K562 (cell line): ENCODE results near the gene HMGN1. TPM values are rescaled to one million over a fixed set of nuclear protein-coding genes. Genes with fewer than 3 reads are reported as not detected.

ENCODE experiments used
- ARNT ChIP-seq, 2 experiments: fragments of 450-650 bp; IDR thresholded peaks; 2 replicates each; pipeline ENCODE4 v1.6.1; 2016; ENCODE audit warnings: mild to moderate bottlenecking in 1 of 2
- BHLHE40 ChIP-seq: IDR thresholded peaks from 2 replicates; pipeline ENCODE4 v1.6.1; 2011; ENCODE audit warnings: low read length, improper control_type of control experiment
- CHCHD3 ChIP-seq: fragments of 250-450 bp; sonication (Bioruptor Pico); IDR thresholded peaks from 2 replicates; pipeline ENCODE4 v2.1.2; 2022; ENCODE audit warnings: mild to moderate bottlenecking
- HINFP ChIP-seq: fragments of 450-650 bp; conservative IDR thresholded peaks from 2 replicates; pipeline ENCODE4 v1.6.1; 2016; ENCODE audit warnings: missing genetic modification characterization, low read depth, mild to moderate bottlenecking, control low read depth, missing compliant biosample characterization
- MBD2 ChIP-seq: sonication (generic); IDR thresholded peaks from 2 replicates; pipeline ENCODE4 v1.6.1; 2016; ENCODE audit warnings: low read depth, borderline replicate concordance
- MCM5 ChIP-seq: fragments of 450-650 bp; IDR thresholded peaks from 2 replicates; pipeline ENCODE4 v1.6.1; 2016; ENCODE audit warnings: low read depth
- MXD1 ChIP-seq: fragments of 250-450 bp; sonication (Bioruptor Pico); IDR thresholded peaks from 2 replicates; pipeline ENCODE4 v1.8.0; 2021; ENCODE audit warnings: borderline replicate concordance, mild to moderate bottlenecking, moderate library complexity; ENCODE audit not compliant: poor library complexity, severe bottlenecking
- NFYB ChIP-seq: IDR thresholded peaks from 2 replicates; pipeline ENCODE4 v1.6.1; 2011; ENCODE audit warnings: mild to moderate bottlenecking, moderate library complexity; ENCODE audit not compliant: insufficient read length; ENCODE audit errors: extremely low read depth
- NR2C2 ChIP-seq, 2 experiments: fragments of 200-800 bp in 1 of 2; sonication (Bioruptor generic) in 1 of 2; sonication (generic) in 1 of 2; formaldehyde crosslinking in 1 of 2; IDR thresholded peaks; 2 replicates each; pipeline versions ENCODE4 v1.6.1 to v1.8.0; 2016 to 2022; ENCODE audit warnings: mild to moderate bottlenecking in 1 of 2, missing compliant biosample characterization in 1 of 2, missing genetic modification characterization in 1 of 2, missing genetic modification reagents in 1 of 2
- RUNX1 ChIP-seq: sonication (generic); IDR thresholded peaks from 2 replicates; pipeline ENCODE4 v1.6.1; 2016; ENCODE audit warnings: antibody characterized with exemption, low read depth
- STAT5A ChIP-seq: IDR thresholded peaks from 2 replicates; pipeline ENCODE4 v1.6.1; 2012; ENCODE audit warnings: low read length, inconsistent platforms, borderline replicate concordance
- TFAP4 ChIP-seq: sonication (generic); formaldehyde crosslinking; IDR thresholded peaks from 2 replicates; pipeline ENCODE4 v1.8.0; 2022; ENCODE audit warnings: missing genetic modification reagents, mild to moderate bottlenecking, moderate library complexity, borderline replicate concordance
- ZNF124 ChIP-seq: sonication (generic); formaldehyde crosslinking; IDR thresholded peaks from 2 replicates; pipeline ENCODE4 v1.8.1; 2022; ENCODE audit warnings: missing genetic modification reagents
- ZNF77 ChIP-seq: fragments of 250-450 bp; sonication (Bioruptor Pico); IDR thresholded peaks from 2 replicates; pipeline ENCODE4 v1.5.0; 2020
- polyA plus RNA-seq, 8 experiments: library from polyadenylated mRNA; depleted of rRNA in 4 of 8; stranded (reverse) in 5 of 8; unstranded in 3 of 8; fragments of >200 nt; fragmentation: Nextera tagmentation in 2 of 8; fragmentation: Illumina TruSeq in 1 of 8; extraction: Ambion mirVana in 2 of 8; extraction: Trizol in 1 of 8; gene quantifications; 2 replicates each; pipeline versions ENCODE4 v1.2.1 to v1.2.3, GENCODE V29; 2011 to 2014; ENCODE audit warnings: inconsistent platforms in 1 of 8, missing spikeins in 1 of 8
- total RNA-seq, 7 experiments: library from RNA; depleted of rRNA in 6 of 7; stranded (reverse); fragments of >200 nt in 6 of 7; fragmentation: Illumina TruSeq in 2 of 7; extraction: Trizol in 2 of 7; gene quantifications; 2 replicates each; pipeline versions ENCODE4 v1.2.1 to v1.2.3, GENCODE V29; 2011 to 2021; ENCODE audit warnings: low replicate concordance in 1 of 7
- TF ChIP-seq, protein P1 (sequence below): IDR thresholded peaks from 3 replicates; pipeline ENCODE4 v1.6.1; 2011; ENCODE audit warnings: borderline replicate concordance, mild to moderate bottlenecking, moderate library complexity; ENCODE audit not compliant: insufficient read length; ENCODE audit errors: extremely low read depth
- TF ChIP-seq, protein P2 (sequence below), 2 experiments: IDR thresholded peaks; 2 replicates each; pipeline ENCODE4 v1.6.1; 2011; ENCODE audit warnings: borderline replicate concordance in 1 of 2, control low read depth in 1 of 2, low read depth in 1 of 2, low read length in 1 of 2, mild to moderate bottlenecking in 1 of 2, mixed read lengths in 1 of 2, moderate library complexity in 1 of 2; ENCODE audit not compliant: insufficient read depth in 1 of 2, insufficient read length in 1 of 2, poor library complexity in 1 of 2, severe bottlenecking in 1 of 2; ENCODE audit errors: extremely low read depth in 1 of 2
- TF ChIP-seq, protein P3 (sequence below): sonication (generic); formaldehyde crosslinking; IDR thresholded peaks from 2 replicates; pipeline ENCODE4 v1.8.1; 2022; ENCODE audit warnings: missing genetic modification reagents

The HMGN1 gene
- total and polyA plus RNA-seq, 9 of the 15 experiments (the other 6 are each of a cell fraction or from before 2014, with no cell fraction given): 124 to 626 (median 498) TPM

- no peak for TF ChIP-seq ZNF124 (CRISPR knock-in tag)
- TF ChIP-seq MBD2: no peak
- no peak for TF ChIP-seq MXD1 (CRISPR knock-in tag)
- TF ChIP-seq RUNX1: no peak
- TF ChIP-seq TFAP4: no peak
- no peak for TF ChIP-seq CHCHD3 (CRISPR knock-in tag)
- no peak for TF ChIP-seq ZNF77 (CRISPR knock-in tag)
- TF ChIP-seq, protein P1, sequence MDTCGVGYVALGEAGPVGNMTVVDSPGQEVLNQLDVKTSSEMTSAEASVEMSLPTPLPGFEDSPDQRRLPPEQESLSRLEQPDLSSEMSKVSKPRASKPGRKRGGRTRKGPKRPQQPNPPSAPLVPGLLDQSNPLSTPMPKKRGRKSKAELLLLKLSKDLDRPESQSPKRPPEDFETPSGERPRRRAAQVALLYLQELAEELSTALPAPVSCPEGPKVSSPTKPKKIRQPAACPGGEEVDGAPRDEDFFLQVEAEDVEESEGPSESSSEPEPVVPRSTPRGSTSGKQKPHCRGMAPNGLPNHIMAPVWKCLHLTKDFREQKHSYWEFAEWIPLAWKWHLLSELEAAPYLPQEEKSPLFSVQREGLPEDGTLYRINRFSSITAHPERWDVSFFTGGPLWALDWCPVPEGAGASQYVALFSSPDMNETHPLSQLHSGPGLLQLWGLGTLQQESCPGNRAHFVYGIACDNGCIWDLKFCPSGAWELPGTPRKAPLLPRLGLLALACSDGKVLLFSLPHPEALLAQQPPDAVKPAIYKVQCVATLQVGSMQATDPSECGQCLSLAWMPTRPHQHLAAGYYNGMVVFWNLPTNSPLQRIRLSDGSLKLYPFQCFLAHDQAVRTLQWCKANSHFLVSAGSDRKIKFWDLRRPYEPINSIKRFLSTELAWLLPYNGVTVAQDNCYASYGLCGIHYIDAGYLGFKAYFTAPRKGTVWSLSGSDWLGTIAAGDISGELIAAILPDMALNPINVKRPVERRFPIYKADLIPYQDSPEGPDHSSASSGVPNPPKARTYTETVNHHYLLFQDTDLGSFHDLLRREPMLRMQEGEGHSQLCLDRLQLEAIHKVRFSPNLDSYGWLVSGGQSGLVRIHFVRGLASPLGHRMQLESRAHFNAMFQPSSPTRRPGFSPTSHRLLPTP: no peak
- TF ChIP-seq, protein P2, sequence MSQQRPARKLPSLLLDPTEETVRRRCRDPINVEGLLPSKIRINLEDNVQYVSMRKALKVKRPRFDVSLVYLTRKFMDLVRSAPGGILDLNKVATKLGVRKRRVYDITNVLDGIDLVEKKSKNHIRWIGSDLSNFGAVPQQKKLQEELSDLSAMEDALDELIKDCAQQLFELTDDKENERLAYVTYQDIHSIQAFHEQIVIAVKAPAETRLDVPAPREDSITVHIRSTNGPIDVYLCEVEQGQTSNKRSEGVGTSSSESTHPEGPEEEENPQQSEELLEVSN (IDR thresholded peaks at IDR 0.05; ENCODE audit: borderline replicate concordance in 1 of 2, extremely low read depth in 1 of 2, insufficient read depth in 1 of 2, insufficient read length in 1 of 2, low read depth in 1 of 2, low read length in 1 of 2, poor library complexity in 1 of 2, severe bottlenecking in 1 of 2): peak in 1 of 2 experiments; percentile 16
- TF ChIP-seq MCM5: no peak
- TF ChIP-seq NR2C2 (CRISPR knock-in tag; IDR thresholded peaks at IDR 0.05): no peak
- no peak for TF ChIP-seq NR2C2 (tag; IDR thresholded peaks at IDR 0.05)
- no peak for TF ChIP-seq NFYB
- no peak for TF ChIP-seq STAT5A
- TF ChIP-seq HINFP (tag): no peak
- no peak for TF ChIP-seq ARNT (IDR thresholded peaks at IDR 0.05)
- TF ChIP-seq, protein P3, sequence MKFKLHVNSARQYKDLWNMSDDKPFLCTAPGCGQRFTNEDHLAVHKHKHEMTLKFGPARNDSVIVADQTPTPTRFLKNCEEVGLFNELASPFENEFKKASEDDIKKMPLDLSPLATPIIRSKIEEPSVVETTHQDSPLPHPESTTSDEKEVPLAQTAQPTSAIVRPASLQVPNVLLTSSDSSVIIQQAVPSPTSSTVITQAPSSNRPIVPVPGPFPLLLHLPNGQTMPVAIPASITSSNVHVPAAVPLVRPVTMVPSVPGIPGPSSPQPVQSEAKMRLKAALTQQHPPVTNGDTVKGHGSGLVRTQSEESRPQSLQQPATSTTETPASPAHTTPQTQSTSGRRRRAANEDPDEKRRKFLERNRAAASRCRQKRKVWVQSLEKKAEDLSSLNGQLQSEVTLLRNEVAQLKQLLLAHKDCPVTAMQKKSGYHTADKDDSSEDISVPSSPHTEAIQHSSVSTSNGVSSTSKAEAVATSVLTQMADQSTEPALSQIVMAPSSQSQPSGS: no peak
- peak; percentile 69 for TF ChIP-seq BHLHE40
These were observed 24.7 kb upstream of the HMGN1 start (continued) for GRCh38 chr21:39373634-39374033.
